SIG-M5 treated with dmso at 0.1 percent for 504 hours (cell line): ENCODE data around the gene IL13RA2.
A peak's percentile ranks its signal among the peaks of the same experiment; 100 is the strongest.

Experiments used
- DNase-seq: peaks from one replicate; lab custom pipeline; 2025; ENCODE audit not compliant: unreplicated experiment; lab: John Stamatoyannopoulos, UW

IL13RA2 gene, protein sequence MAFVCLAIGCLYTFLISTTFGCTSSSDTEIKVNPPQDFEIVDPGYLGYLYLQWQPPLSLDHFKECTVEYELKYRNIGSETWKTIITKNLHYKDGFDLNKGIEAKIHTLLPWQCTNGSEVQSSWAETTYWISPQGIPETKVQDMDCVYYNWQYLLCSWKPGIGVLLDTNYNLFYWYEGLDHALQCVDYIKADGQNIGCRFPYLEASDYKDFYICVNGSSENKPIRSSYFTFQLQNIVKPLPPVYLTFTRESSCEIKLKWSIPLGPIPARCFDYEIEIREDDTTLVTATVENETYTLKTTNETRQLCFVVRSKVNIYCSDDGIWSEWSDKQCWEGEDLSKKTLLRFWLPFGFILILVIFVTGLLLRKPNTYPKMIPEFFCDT

DNA sequence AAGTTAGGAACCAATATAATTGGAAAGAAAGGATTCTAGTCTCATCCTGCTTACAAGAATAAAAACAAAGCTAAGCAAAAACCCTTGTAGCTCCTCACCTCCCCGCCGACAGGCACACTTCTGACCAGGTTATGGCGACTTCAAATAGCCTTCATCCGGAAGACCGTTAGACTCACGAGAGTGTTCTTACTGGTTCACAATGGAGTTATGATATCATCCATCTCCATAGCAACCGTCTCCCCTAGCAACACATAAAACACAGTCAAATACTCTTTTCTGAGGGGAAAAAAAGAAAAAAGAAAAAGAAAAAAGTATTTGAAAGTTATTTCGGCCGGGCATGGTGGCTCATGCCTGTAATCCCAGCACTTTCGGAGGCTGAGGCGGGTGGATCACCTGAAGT is at the start of gene IL13RA2:
TSS of gene IL13RA2 (minus strand) at position 162 of the 400 bp plus-strand sequence. CDS start 347 bp downstream, outside the sequence.
- DNase-seq, result no peak

DNA sequence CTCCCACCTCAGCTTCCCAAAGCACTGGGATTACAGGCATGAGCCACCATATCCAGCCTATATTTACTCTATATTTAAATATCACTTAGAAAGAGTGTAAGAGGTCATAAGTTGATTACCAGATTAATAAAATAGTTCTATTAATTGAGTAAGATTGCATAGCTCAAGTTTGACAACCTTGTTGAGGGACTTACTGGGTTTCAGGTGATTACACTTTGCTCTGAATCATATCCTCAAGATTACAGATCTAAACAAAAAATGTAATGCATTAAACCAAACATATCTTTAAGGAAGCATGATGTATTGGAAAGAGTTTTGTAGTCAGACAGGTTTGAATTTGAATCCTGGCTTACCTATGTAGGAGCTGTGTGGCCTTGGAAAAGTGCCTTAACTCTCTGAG is 47.9 kb upstream of the IL13RA2 start:
- DNase-seq, result no peak

DNA sequence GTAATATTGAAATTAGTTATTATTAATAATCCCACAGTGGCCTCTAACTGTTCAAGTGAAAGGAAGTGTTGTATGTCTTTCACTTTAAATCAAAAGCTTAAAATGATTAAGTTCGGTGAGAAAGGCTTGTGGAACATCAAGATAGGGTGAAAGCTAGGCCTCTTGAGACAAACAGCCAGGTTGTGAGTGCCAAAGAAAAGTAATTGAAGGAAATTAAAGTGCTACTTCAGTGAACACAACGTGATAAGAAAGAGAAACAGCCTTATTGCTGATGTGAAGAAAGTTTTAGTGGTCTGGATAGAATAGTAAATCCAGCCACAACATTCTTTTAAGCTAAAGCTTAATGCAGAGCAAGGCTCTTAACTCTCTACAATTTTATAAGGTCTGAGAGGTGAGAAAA is 42.6 kb upstream of the IL13RA2 start:
- no peak for DNase-seq

DNA sequence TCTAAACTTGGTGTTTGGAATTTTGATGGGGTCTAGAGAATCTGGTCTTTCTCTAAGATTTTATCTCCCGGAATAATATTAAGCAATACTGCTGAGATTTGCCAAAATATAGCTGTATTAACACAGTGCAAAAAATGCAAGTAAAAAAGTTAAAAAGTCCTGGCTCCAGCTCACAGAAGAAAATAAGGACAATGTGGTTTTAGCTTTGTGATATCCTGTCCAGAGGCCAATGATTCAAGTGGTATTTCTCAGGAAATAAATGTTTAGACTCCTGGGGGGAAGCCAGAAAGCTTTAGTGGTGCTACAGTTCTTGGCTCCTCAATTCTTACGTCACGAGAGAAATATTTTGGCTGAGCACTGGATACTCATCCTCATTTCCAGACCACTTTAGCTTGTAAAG is 40.9 kb upstream of the IL13RA2 start:
- no peak for DNase-seq

DNA sequence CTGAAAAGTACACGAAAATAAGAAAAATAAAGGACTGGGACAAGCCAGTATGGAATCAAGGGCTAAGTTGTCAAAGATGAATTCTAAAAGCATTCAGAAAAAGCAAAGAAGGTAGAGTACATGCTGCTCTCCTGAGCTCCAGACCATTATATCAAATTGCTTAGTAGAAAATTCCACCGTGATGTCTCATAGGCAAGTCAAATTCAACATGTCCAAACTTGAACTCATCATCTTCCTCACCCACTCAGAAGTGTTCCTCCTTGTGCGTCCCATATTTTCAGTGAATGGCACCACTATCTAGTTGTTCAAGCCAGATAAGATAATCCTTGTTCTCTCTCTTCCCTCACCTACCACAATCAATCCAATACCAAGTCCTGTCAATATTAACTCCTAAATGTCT is 37.5 kb upstream of the IL13RA2 start:
- DNase-seq, result no peak

DNA sequence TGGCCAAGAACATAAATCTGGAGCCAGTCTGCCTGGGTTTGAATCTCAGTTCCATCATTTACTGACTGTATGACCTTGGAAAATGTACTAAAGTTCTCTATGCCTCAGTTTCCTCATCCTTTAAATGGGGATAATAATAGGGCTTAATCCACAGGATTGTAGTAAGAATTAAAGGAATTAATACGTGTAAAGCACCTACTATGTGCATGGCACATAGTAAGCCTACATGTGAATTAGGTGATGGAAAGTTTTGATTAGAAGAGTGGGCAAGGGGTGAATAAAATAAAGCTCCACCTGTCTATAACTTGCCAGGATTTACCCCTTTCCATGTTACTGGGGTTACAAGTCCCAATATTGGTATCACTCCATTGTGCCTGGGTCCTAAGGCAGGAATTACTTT is 35.8 kb upstream of the IL13RA2 start:
- no peak for DNase-seq

DNA sequence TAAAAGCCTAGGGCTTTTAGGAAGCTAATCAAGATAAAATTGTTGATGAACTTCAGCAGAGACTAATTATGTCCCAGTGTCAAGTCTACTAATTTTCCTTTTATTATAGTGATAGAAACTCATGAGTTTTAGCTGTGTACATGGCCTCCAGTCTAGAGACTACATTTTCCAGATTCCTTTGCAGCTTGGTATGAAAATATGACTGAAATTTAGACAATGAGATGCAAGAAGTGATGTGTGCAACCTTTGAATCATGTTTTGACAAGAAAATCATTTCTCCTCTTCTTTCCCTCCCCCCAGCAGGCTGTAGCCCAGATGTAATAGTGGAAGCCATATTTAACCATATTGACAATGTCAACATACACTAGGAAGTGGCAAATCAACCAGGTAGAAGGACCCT is 30.3 kb upstream of the IL13RA2 start:
- no peak for DNase-seq

DNA sequence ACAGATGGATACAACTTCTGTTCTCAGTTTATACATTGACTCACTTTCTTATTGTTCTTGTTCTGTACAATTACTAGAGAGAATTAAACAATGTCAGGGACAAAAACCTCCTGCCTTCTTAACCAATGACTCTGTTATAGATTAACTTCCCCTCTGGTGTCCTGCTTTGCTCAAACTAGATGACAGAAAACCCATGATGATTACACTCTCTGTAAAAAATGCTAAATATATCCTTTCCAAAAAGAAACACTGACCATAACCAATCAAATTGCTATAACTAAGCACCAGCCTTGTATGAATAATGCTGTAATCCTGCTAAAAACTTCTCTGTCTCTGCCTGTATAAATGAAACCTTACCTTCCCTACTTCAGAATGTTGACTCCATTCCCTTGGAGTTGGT is 29.8 kb upstream of the IL13RA2 start:
- no peak for DNase-seq

DNA sequence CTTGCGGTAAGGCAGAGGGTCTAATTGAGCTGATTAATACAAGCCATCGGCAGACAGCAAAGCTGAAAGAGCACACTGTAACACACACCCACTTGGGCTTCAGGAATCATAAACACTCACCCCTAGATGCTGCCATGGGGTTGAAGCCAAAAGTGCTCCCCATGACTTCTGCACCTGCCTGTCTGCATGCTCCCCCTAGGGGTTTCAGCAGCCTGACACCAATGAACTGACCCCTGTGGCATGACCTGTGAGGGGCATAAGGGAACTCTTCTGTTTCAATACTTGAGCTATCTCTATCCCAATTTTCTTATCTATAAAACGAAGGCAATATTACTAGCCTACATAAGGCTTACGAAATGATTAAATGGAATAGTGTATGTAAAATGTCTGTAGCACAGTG is 23.0 kb upstream of the IL13RA2 start:
- DNase-seq, result no peak

DNA sequence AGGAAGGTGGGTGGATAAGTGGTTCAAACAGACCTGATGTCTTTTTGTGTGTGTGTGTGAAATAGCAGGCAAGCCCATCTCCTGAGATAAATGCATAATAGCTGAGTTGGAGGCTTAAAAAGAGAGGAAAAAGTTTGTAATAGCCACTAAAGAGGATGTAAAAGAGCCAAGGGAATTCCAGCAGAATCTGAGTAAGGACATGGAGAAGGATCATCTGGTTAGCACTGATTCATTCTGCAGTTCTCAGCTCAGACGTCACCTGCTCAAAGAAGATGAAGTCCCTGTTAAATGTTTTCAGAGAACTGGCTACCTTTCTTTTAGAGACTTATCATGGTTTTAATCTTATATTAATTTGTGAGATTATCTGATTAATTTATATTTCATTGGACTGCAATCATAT is 21.0 kb upstream of the IL13RA2 start:
- no peak for DNase-seq

DNA sequence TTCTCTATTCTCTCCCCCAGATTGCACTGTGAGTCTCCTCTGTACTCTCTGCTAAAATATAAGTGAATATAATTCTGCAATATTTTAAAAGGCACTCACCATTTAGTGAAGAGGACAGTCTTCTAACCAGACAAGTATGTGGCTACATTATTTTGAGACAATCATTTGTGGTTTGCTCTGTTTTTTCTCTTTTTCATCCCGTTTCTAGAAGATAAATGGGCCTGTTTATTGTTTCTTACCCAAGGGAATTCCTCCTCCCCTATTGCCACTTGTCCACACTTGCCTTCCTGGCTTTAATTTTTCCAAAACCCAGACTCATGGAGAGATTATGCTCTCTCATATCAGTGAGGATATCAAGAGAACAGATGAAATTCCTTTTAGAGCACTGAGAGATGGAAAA is 18.6 kb upstream of the IL13RA2 start:
- DNase-seq, result no peak

DNA sequence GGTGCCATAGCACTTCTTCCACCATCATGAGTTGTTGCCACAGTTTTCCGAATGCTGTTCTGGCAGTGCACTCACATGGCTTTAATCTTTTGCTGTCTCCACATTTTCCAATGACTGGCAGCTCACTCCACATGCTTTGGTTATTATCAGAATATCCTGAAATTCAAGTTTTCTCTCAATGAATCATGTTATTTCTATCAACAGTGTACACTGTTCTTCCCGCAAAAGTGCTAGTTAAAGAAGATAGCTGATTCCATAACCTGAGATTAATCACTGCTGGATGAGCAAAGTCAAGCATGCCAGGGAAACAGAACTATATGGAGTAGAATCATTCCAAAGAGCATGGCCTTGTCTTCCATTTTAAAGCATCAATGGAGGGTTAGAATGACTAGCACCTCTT is 14.6 kb upstream of the IL13RA2 start:
- no peak for DNase-seq

DNA sequence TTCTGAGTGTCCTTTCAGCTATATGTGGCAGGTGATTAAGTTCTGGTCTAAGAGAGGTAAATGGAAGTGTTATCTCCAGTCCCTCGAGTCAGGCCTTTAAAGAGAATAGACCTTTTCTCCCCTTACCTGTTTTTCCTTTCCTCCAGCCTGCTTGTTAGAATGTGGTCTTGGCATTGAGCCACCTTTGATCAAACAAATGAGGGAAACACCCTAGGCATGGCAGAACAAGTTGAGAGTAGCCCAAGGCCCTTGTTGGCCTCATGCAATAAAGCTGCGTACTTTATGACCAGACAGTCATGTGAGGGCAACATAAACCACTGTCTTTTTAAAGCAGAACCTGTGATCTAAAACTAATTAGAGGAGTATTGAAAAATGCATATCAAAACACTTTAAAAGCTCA is 13.2 kb upstream of the IL13RA2 start:
- peak; percentile 7 for DNase-seq

DNA sequence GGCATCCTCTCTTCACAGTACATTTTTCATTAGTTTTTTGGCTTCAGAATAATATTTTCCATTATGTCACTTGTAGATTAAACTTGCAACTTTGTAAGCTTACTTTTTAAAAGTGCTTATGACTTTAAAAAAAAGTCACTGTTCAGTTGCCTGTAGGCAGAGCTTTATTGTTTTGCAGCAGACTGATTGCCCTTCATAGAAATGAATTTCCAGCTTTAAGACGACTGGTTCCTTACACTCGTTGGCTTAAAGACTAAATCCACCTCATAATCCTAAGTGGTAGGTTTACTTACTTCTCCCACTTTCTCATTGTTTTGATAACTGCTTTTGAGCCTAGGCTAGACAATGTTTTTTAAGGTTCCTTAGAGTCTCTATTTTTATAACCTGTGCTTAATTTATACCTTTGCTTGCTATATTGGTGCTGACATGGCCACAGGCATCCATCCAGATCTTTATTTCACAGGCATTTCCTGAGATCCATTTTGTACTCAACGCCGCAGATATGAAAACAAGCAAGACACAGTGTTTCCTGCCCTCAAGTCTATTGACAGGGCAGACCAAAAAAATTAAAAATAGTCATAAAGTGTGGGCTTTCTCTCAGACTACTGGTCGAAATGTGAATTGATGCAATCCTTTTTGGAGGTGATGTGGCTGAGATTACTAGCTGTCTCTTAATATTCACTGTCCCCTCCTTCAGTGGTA is 12.6 kb upstream of the IL13RA2 start:
- no peak for DNase-seq

DNA sequence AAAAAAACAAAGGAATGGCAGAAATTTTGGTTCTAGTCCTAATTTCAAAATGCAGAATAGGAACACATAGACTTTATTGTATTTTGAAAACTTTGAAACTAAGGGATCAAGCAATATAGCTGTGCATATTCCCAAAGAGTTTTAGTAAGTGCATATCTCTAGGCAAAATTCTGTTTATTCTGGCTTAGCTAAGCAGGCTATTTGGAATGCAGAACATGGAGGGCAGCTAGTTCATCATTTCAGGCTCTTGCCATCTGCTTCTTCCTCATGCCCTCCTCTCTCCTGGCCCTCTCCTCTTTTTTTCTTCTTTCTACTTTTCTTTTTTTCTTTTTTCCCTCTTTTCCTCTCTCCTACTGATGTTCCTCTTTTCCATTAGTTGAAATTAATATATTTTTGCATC is 12.0 kb upstream of the IL13RA2 start:
- DNase-seq, result no peak

DNA sequence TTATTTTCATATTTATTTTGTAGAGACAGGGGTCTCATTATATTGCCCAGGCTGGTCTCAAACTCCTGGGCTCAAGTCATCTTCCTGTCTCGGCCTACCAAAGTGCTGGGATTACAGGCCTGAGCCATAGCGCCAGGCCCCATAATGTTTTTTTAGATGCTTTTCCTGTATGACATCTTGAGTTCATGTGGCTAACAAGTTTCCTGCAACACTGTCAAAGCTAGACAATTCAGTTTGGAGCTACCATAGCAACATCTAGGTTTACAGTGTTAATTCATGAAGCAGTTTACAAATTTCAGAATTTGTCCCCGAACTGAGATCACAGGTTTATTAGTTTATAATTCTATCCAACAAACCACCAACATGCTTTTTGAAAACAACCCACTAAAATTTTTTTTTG is 6.4 kb upstream of the IL13RA2 start:
- DNase-seq, result no peak

DNA sequence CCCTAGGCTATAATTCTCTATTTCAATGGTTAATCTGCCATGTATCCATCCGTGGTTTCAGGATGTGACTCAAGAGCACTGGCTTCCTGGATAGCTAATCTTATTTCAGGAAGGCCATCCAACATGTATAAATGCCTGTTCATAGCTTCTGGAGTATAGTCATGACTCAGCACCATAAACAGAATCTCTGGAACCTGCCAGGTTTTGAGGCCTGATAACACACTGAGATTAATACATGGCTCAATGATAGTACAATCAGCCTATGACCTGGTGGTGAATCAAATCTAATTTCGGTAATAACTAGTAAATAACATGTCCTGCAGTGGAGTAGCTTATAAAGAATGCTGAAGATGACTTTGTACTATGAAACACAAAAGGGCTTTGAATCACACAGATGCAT is 5.7 kb upstream of the IL13RA2 start:
- no peak for DNase-seq

DNA sequence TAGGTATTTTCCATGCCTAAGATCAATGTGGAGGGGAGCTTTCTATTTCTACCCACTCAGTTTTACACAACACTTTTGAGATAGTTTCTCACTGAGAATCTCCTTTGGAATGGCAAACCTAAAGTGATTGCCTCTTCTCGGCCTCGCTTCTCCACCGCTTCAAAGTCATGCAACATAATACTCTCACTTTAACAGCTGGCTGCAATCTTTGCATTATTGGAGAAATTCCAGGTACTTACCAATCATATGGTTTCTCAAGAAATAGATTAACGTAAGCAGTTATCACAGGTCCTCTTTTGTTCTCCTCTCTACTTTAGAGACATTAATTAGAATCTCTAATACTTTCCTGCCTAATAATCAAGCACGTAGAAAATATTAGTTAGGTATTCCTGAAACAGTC is 3.7 kb upstream of the IL13RA2 start:
- no peak for DNase-seq

DNA sequence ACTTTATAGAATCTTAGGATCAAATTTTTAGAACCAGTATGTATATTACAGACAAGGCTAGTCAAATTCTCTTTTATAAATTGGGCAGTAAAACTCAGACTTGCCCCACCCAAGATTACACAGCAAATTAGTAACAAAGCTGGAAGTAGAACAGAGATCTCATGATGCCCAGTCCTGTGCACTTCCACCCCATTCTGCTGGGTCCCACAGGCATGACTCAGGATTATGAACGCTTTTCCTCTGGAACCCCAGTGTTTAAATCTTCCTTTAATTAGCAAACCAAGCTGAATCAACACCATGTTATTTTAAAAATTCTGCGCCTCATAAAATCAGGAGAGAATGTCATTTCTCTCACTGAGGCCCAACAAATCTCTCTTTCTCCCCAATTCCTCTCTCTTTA is 1.5 kb upstream of the IL13RA2 start:
- no peak for DNase-seq

DNA sequence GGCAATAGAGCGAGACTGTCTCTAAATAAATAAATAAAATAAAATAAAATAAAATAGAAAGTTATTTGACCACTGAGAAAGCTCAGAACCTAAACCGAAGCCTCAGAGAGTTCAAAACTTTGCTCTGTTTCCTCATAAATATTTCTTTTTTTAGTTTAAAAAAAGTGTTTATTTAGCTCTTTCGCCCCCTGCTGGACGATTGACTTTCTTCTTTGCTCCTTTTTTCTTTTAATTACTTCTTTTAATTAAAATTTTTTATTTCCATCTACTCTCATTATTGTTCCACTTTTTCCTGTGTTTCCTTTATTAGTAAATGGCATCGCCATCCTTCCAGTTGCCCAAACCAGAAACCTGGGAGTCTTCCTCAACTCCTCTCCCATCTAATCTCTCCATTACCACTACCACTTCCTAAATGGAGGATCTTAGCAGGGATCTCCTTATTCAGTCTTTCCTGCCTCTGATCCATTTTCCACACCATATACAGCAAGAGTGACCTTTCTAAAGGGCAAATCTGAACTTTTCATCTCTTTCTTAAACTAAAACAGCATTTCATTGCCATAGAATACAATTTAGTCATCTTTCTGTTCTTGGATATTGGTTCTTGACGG is 728 bp upstream of the IL13RA2 start:
- no peak for DNase-seq

DNA sequence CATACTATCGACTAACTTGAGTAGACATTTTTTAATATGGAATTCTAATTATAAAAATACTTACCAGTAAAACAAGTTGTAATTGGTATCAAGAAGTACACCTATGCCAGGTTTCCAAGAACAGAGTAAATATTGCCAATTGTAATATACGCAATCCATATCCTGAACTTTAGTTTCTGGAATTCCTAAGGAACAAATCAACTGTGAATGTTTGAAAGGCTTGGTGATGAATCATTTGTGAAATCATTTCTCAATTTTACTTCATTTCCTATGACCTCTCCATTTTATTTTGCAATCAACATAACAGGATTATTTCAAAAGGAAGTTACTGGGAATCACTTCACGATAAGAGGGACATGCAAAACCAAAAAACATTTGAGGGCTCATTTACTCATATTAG is 3.7 kb downstream of the IL13RA2 start:
- no peak for DNase-seq

DNA sequence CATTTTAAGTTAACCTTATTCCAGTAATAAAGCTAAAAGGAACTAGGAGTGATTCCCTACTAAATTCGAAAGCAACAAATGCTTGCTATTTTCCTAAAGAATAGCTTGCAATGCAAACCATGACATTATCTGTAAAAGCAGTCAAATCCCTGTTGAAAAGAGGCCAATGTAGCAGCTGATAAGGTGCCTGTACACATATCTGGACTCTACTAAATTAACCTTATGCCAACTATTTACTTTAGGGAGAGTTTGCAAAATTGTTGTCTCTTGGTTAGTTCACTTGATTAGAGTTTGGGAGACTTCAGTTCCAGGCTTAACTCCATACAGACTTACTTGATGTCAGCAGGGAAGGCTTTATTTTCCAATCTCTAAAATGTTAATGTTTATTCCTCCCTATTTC is 6.0 kb downstream of the IL13RA2 start:
- no peak for DNase-seq
